Measurements from ENCODE around the gene NDUFA11.
A peak's percentile ranks its signal among the peaks of the same experiment; 100 is the strongest.

Gene NDUFA11

DNA sequence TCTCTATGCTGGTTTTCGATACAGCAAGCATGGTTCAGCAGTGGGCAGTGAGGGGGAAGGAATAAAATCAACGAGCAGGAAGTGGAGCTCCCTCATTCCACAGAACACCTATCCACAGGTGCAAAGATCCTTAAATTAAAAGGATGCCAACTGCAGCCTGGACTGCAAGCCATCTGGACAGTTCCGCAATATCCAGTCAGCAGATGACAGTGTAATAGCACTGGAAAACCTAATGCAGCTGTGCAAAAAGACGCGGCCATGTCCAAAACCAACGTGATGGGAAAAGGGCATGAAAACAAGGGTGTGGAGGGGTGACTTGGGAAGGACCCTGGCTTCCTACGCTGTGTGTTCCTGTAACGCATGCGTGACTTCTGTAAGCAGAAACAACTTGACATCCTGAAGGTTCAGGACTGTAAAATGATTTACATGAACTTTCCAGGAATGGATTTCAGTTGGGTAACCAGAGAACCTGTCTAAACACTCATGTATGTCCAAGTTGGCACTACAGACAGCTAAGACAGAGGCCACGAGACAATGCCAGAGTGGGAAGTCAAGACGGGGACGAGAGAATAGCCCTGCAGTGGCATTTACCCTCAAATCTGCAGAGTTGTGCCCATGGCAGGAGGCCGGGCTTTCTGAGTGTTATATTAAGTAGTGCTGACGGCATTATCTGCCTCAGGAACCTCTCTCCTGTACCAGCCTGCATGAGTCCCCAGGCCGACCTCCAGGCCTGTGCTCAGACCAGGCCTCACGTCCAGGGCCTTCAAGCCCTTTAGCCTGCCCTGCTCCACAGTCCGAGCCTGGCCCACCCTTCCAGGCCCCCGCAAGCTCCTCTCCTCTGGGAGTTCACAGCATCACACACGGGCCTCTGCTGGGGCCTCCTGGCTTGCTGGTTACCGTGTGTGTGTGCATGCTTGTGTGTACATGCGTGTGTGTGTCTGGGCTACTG is 36.9 kb upstream of the NDUFA11 start:
- Histone ChIP-seq H2BK120ac (ENCODE audit: low read depth, low read length) (no peak overlapping the region), H3K23ac (ENCODE audit: low read depth, low read length, poor library complexity) (peak overlapping the region; percentile 23), H3K4me2 (ENCODE audit: insufficient read depth, low read length, poor library complexity, severe bottlenecking) (no peak overlapping the region), H3K18ac (ENCODE audit: low read length) (no peak overlapping the region), H4K8ac (ENCODE audit: low read depth, low read length) (no peak overlapping the region), H3K36me3 (replicated peaks in 1 of 2; ENCODE audit: control insufficient read depth in 2 of 2, insufficient read depth in 2 of 2, low read length in 2 of 2) (peaks cover 18 to 82% of the 10 kb centered on the region in 2 donors), H2BK5ac (ENCODE audit: low read length) (no peak overlapping the region), H2BK12ac (ENCODE audit: low read length) (no peak overlapping the region), H3K4me1 (ENCODE audit: control insufficient read depth in 2 of 2, insufficient read depth in 1 of 2, low read depth in 1 of 2, low read length in 2 of 2) (peaks cover 4 to 9% of the 10 kb centered on the region in 2 donors), H3K9ac (ENCODE audit: low read depth, low read length, poor library complexity) (no peak overlapping the region), H2AFZ (ENCODE audit: low read length) (no peak overlapping the region), H3K14ac (ENCODE audit: low read length) (no peak overlapping the region), H3K27ac (replicated peaks; ENCODE audit: low read length) (no peak overlapping the region), H3K9me3 (replicated peaks in 1 of 2; ENCODE audit: control insufficient read depth in 2 of 2, insufficient read depth in 1 of 2, low read depth in 1 of 2, low read length in 2 of 2) (no peaks in the 10 kb centered on the region), H3K4me3 (ENCODE audit: low read length in 2 of 2) (no peak overlapping the region), H4K91ac (ENCODE audit: low read depth, low read length, poor library complexity) (no peak overlapping the region), H3K4ac (ENCODE audit: low read length) (no peak overlapping the region), H2AK5ac (ENCODE audit: low read depth, low read length) (no peak overlapping the region), H2BK15ac (ENCODE audit: low read length) (no peak overlapping the region), H3K79me1 (ENCODE audit: low read depth, low read length) (peaks cover 17% of the 10 kb centered on the region), H3K27me3 (ENCODE audit: control insufficient read depth in 3 of 3, insufficient read depth in 3 of 3, low read depth in 1 of 3, low read length in 3 of 3) (no peaks in the 10 kb centered on the region)
- WGBS, 2 donors (ENCODE audit: extremely low coverage in 2 of 2, insufficient read length in 2 of 2, insufficient replicate concordance in 1 of 2) = no CpG with 5 or more reads among the region's 21 CpGs
- no peak for DNase-seq (ENCODE audit: low spot score)

GRCh38 chr19:5937550-5937949 is 34.0 kb upstream of the NDUFA11 start:
- Histone ChIP-seq H3K4me3 (ENCODE audit: low read length in 2 of 2) (no peak overlapping the region), H3K4ac (ENCODE audit: low read length) (no peak overlapping the region), H3K79me1 (ENCODE audit: low read depth, low read length) (peaks cover 18% of the 10 kb centered on the region), H2AFZ (ENCODE audit: low read length) (no peak overlapping the region), H2BK15ac (ENCODE audit: low read length) (no peak overlapping the region), H3K23ac (ENCODE audit: low read depth, low read length, poor library complexity) (no peak overlapping the region), H3K9ac (ENCODE audit: low read depth, low read length, poor library complexity) (no peak overlapping the region), H4K8ac (ENCODE audit: low read depth, low read length) (no peak overlapping the region), H2BK5ac (ENCODE audit: low read length) (no peak overlapping the region), H3K36me3 (replicated peaks in 1 of 2; ENCODE audit: control insufficient read depth in 2 of 2, insufficient read depth in 2 of 2, low read length in 2 of 2) (peaks cover 24 to 96% of the 10 kb centered on the region in 2 donors), H3K9me3 (replicated peaks in 1 of 2; ENCODE audit: control insufficient read depth in 2 of 2, insufficient read depth in 1 of 2, low read depth in 1 of 2, low read length in 2 of 2) (peaks cover 0 to 2% of the 10 kb centered on the region in 2 donors), H2BK120ac (ENCODE audit: low read depth, low read length) (no peak overlapping the region), H3K4me2 (ENCODE audit: insufficient read depth, low read length, poor library complexity, severe bottlenecking) (no peak overlapping the region), H2AK5ac (ENCODE audit: low read depth, low read length) (no peak overlapping the region), H4K91ac (ENCODE audit: low read depth, low read length, poor library complexity) (no peak overlapping the region), H3K18ac (ENCODE audit: low read length) (no peak overlapping the region), H3K4me1 (ENCODE audit: control insufficient read depth in 2 of 2, insufficient read depth in 1 of 2, low read depth in 1 of 2, low read length in 2 of 2) (peaks cover 2 to 7% of the 10 kb centered on the region in 2 donors), H3K14ac (ENCODE audit: low read length) (no peak overlapping the region), H2BK12ac (ENCODE audit: low read length) (no peak overlapping the region), H3K27ac (replicated peaks; ENCODE audit: low read length) (no peak overlapping the region), H3K27me3 (ENCODE audit: control insufficient read depth in 3 of 3, insufficient read depth in 3 of 3, low read depth in 1 of 3, low read length in 3 of 3) (no peaks in the 10 kb centered on the region)
- no CpG with 5 or more reads among the region's 10 CpGs for WGBS, 2 donors (ENCODE audit: extremely low coverage in 2 of 2, insufficient read length in 2 of 2, insufficient replicate concordance in 1 of 2)
- no peak for DNase-seq (ENCODE audit: low spot score)

GRCh38 chr19:5936292-5936592 is 32.7 kb upstream of the NDUFA11 start:
- H2BK5ac ChIP-seq (ENCODE audit: low read length) = no peak overlapping the region
- WGBS, 2 donors (ENCODE audit: extremely low coverage in 2 of 2, insufficient read length in 2 of 2, insufficient replicate concordance in 1 of 2) = no CpG with 5 or more reads among the region's 9 CpGs
- H3K4me3 ChIP-seq (ENCODE audit: low read length in 2 of 2) = peak overlapping the region in 1 of 2 donors; percentile 32
- H4K91ac ChIP-seq (ENCODE audit: low read depth, low read length, poor library complexity) = no peak overlapping the region
- H3K4me1 ChIP-seq (ENCODE audit: control insufficient read depth in 2 of 2, insufficient read depth in 1 of 2, low read depth in 1 of 2, low read length in 2 of 2) = no peaks in the 10 kb centered on the region
- no peak overlapping the region for H3K27ac ChIP-seq (replicated peaks; ENCODE audit: low read length)
- H4K8ac ChIP-seq (ENCODE audit: low read depth, low read length) = no peak overlapping the region
- H3K23ac ChIP-seq (ENCODE audit: low read depth, low read length, poor library complexity) = peak overlapping the region; percentile 48
- H3K9ac ChIP-seq (ENCODE audit: low read depth, low read length, poor library complexity) = no peak overlapping the region
- H3K18ac ChIP-seq (ENCODE audit: low read length) = no peak overlapping the region
- peak overlapping the region; percentile 42 for H2BK12ac ChIP-seq (ENCODE audit: low read length)
- no peak overlapping the region for H3K4me2 ChIP-seq (ENCODE audit: insufficient read depth, low read length, poor library complexity, severe bottlenecking)
- H3K9me3 ChIP-seq (replicated peaks in 1 of 2; ENCODE audit: control insufficient read depth in 2 of 2, insufficient read depth in 1 of 2, low read depth in 1 of 2, low read length in 2 of 2) = peaks cover 0 to 2% of the 10 kb centered on the region in 2 donors
- H2BK120ac ChIP-seq (ENCODE audit: low read depth, low read length) = no peak overlapping the region
- no peak overlapping the region for H3K4ac ChIP-seq (ENCODE audit: low read length)
- H2AK5ac ChIP-seq (ENCODE audit: low read depth, low read length) = no peak overlapping the region
- no peak for DNase-seq (ENCODE audit: low spot score)
- no peak overlapping the region for H2BK15ac ChIP-seq (ENCODE audit: low read length)
- H3K14ac ChIP-seq (ENCODE audit: low read length) = no peak overlapping the region
- peaks cover 14% of the 10 kb centered on the region for H3K79me1 ChIP-seq (ENCODE audit: low read depth, low read length)
- H3K36me3 ChIP-seq (replicated peaks in 1 of 2; ENCODE audit: control insufficient read depth in 2 of 2, insufficient read depth in 2 of 2, low read length in 2 of 2) = peaks cover 25 to 98% of the 10 kb centered on the region in 2 donors
- no peak overlapping the region for H2AFZ ChIP-seq (ENCODE audit: low read length)
- no peaks in the 10 kb centered on the region for H3K27me3 ChIP-seq (ENCODE audit: control insufficient read depth in 3 of 3, insufficient read depth in 3 of 3, low read depth in 1 of 3, low read length in 3 of 3)

DNA sequence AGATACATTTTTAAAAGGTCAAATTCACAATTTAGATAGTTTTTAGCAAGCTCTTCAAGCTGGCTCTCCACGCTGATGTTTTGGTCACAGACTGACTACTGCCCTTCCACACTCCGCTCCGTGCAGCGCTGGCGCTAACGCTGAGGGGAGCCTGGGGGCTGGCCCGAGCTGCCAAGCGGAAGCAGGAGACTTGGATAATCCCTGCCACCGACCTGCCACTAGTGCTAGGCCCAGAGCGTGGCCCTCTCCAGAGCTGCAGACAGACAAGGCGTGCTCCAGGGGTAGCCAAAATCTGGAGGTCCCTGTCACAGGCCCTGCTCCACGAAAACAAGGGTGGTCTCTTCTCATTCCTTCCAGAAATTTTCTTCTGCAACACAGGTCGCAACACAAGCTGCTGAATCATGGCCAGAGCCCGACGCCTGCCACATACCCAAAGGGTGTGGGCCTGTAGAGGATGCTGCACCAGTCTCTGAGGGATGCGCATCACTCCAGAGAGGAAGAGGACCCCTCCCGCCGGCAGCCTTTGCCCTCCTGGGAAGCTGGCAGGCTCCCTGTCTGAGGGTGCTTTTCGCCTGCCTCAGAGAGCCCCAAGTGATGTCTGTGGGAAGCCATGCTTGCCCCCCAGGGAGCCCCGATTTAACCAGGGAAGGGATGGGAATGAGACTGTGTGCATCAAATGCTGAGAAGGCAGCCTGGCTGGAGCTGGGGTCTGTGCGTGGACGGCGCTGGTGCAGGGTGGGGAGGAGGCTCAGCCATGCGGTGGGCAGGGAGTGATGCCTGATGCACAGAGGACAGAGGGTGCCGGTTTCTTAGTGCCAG is 32.1 kb upstream of the NDUFA11 start:
- H3K9ac ChIP-seq (ENCODE audit: low read depth, low read length, poor library complexity) = peak overlapping the region; percentile 30
- peak overlapping the region; percentile 42 for H2BK12ac ChIP-seq (ENCODE audit: low read length)
- no peak overlapping the region for H4K91ac ChIP-seq (ENCODE audit: low read depth, low read length, poor library complexity)
- H2BK15ac ChIP-seq (ENCODE audit: low read length) = no peak overlapping the region
- H3K4me1 ChIP-seq (ENCODE audit: control insufficient read depth in 2 of 2, insufficient read depth in 1 of 2, low read depth in 1 of 2, low read length in 2 of 2) = no peaks in the 10 kb centered on the region
- no peak overlapping the region for H3K14ac ChIP-seq (ENCODE audit: low read length)
- WGBS, 2 donors (ENCODE audit: extremely low coverage in 2 of 2, insufficient read length in 2 of 2, insufficient replicate concordance in 1 of 2) = no CpG with 5 or more reads among the region's 25 CpGs
- no peaks in the 10 kb centered on the region for H3K27me3 ChIP-seq (ENCODE audit: control insufficient read depth in 3 of 3, insufficient read depth in 3 of 3, low read depth in 1 of 3, low read length in 3 of 3)
- peak overlapping the region; percentile 48 for H3K23ac ChIP-seq (ENCODE audit: low read depth, low read length, poor library complexity)
- peak overlapping the region; percentile 21 for H3K18ac ChIP-seq (ENCODE audit: low read length)
- H2AK5ac ChIP-seq (ENCODE audit: low read depth, low read length) = no peak overlapping the region
- no peak overlapping the region for H3K4me2 ChIP-seq (ENCODE audit: insufficient read depth, low read length, poor library complexity, severe bottlenecking)
- peak overlapping the region in 1 of 2 donors; percentile 32 for H3K4me3 ChIP-seq (ENCODE audit: low read length in 2 of 2)
- H3K4ac ChIP-seq (ENCODE audit: low read length) = no peak overlapping the region
- no peak overlapping the region for H2BK5ac ChIP-seq (ENCODE audit: low read length)
- no peak for DNase-seq (ENCODE audit: low spot score)
- no peak overlapping the region for H4K8ac ChIP-seq (ENCODE audit: low read depth, low read length)
- peaks cover 10% of the 10 kb centered on the region for H3K79me1 ChIP-seq (ENCODE audit: low read depth, low read length)
- H3K36me3 ChIP-seq (replicated peaks in 1 of 2; ENCODE audit: control insufficient read depth in 2 of 2, insufficient read depth in 2 of 2, low read length in 2 of 2) = peaks cover 25 to 98% of the 10 kb centered on the region in 2 donors
- H2AFZ ChIP-seq (ENCODE audit: low read length) = no peak overlapping the region
- H2BK120ac ChIP-seq (ENCODE audit: low read depth, low read length) = no peak overlapping the region
- H3K27ac ChIP-seq (replicated peaks; ENCODE audit: low read length) = no peak overlapping the region
- peaks cover 0 to 2% of the 10 kb centered on the region in 2 donors for H3K9me3 ChIP-seq (replicated peaks in 1 of 2; ENCODE audit: control insufficient read depth in 2 of 2, insufficient read depth in 1 of 2, low read depth in 1 of 2, low read length in 2 of 2)
